IPS-NIHi7 (cell line): ENCODE measurements around the gene PRKCA.
"Not testable (repeated sequence)": the region's sequence is repeated elsewhere in the genome, so short reads cannot be mapped to it uniquely, and the experiment has no call there.

ENCODE experiments used
- DNase-seq: peaks from one replicate; pipeline ENCODE4 v3.0.0; 2012; ENCODE audit warnings: mixed read lengths; ENCODE audit errors: extremely low spot score

PRKCA gene

GRCh38 chr17:66619206-66619605 is 316.8 kb downstream of the PRKCA start:
- no peak for DNase-seq

- DNase-seq: no peak
Observed at GRCh38 chr17:66620528-66620927, 318.1 kb downstream of the PRKCA start.

GRCh38 chr17:66624630-66625029 is 322.2 kb downstream of the PRKCA start:
- DNase-seq: not testable (repeated sequence)

- DNase-seq: peak; percentile 46
Observed at GRCh38 chr17:66625311-66625767, 322.9 kb downstream of the PRKCA start.

GRCh38 chr17:66627985-66628384 is 325.6 kb downstream of the PRKCA start:
- no peak for DNase-seq

- no peak for DNase-seq
Observed at GRCh38 chr17:66629762-66630161, 327.3 kb downstream of the PRKCA start.

GRCh38 chr17:66630379-66630778 is 328.0 kb downstream of the PRKCA start:
- no peak for DNase-seq

- no peak for DNase-seq
Observed at GRCh38 chr17:66630828-66631472, 328.5 kb downstream of the PRKCA start.

- no peak for DNase-seq
Observed at GRCh38 chr17:66632731-66633130, 330.3 kb downstream of the PRKCA start.

- DNase-seq: no peak
Observed at GRCh38 chr17:66633317-66633965, 331.0 kb downstream of the PRKCA start.

GRCh38 chr17:66634193-66634592 is 331.8 kb downstream of the PRKCA start:
- DNase-seq: no peak

- DNase-seq: no peak
Observed at GRCh38 chr17:66635386-66636045, 333.1 kb downstream of the PRKCA start.

- DNase-seq: no peak
Observed at GRCh38 chr17:66636111-66636510, 333.7 kb downstream of the PRKCA start.

GRCh38 chr17:66637491-66637890 is 335.1 kb downstream of the PRKCA start:
- no peak for DNase-seq

- no peak for DNase-seq
Observed at GRCh38 chr17:66638707-66639479, 336.5 kb downstream of the PRKCA start.

- DNase-seq: no peak
Observed at GRCh38 chr17:66643815-66644710, 341.6 kb downstream of the PRKCA start.

- no peak for DNase-seq
Observed at GRCh38 chr17:66645259-66645658, 342.8 kb downstream of the PRKCA start.

- DNase-seq: no peak
Observed at GRCh38 chr17:66647391-66647983, 345.1 kb downstream of the PRKCA start.

GRCh38 chr17:66649818-66650543 is 347.6 kb downstream of the PRKCA start:
- no peak for DNase-seq

- DNase-seq: no peak
Observed at GRCh38 chr17:66650544-66650877, 348.1 kb downstream of the PRKCA start.
